Measurements from ENCODE around the gene E2F1. TPM values are rescaled to one million over a fixed set of nuclear protein-coding genes. Genes with fewer than 3 reads are reported as not detected.
A peak's percentile ranks its signal among the peaks of the same experiment; 100 is the strongest.

Gene E2F1
- total and polyA plus RNA-seq, 2 of the 4 experiments (the other 2 are of a cell fraction), result 10.9 to 14.0 TPM

DNA sequence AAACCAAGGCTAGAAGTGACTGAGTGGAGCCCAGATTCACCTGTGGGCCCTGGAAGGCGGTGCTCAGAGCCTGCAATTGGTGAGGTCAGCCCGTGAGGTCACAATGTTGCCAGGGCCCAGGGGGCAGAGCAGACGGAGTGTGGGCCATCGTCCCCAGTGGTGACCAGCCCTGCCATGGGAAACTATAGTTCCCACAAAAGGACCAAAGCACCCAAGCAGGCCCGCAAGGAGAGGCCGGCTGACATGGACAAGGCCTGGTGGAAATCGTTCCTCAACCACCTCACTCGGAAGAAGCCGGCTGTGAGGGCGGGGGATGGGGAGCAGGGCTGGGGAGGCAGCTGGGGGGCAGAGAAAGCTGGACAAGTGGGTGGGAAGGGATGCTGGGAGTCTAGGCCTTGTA is 24.0 kb downstream of the E2F1 start, which contains the start of gene C20orf144 (continued):
- TF ChIP-seq, protein P1, sequence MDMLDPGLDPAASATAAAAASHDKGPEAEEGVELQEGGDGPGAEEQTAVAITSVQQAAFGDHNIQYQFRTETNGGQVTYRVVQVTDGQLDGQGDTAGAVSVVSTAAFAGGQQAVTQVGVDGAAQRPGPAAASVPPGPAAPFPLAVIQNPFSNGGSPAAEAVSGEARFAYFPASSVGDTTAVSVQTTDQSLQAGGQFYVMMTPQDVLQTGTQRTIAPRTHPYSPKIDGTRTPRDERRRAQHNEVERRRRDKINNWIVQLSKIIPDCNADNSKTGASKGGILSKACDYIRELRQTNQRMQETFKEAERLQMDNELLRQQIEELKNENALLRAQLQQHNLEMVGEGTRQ (IDR thresholded peaks at IDR 0.05; ENCODE audit: low read depth, low read length), result no peak
- TF ChIP-seq MAFK (IDR thresholded peaks at IDR 0.05; ENCODE audit: low read depth, low read length) (no peak), POLR2A (IDR thresholded peaks at IDR 0.05; ENCODE audit: low read depth, low read length) (no peak), NFE2L2 (IDR thresholded peaks at IDR 0.05; ENCODE audit: low read depth, low read length) (no peak), CEBPB (IDR thresholded peaks at IDR 0.05; ENCODE audit: low read depth, low read length) (no peak), BHLHE40 (IDR thresholded peaks at IDR 0.05; ENCODE audit: low read depth, low read length) (no peak), CHD1 (IDR thresholded peaks at IDR 0.05; ENCODE audit: low read depth, low read length) (no peak), RAD21 (IDR thresholded peaks at IDR 0.05; ENCODE audit: low read length) (no peak)

DNA sequence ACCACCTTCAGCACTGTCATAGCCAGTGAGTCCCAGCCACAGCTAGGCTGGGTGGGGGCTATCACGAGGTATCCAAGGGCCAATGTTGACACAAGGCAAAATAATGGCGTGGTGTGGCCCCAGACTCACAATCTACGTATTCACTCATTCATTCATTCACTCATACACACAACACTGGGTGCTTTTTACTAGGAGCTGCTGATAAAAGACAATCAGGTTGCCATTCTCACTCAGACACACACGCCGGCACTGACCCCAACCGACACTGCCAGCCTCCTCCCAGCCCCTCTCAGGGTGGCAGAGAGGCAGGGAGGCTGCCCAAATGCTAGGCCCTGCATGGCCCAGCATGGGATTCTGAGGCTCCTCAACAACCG is 25.5 kb downstream of the E2F1 start:
- intact Hi-C loops (cut with micrococcal nuclease), result loop anchor here (10.0 kb wide), 1 partner anchor 154 kb away; the partner anchor contains the start of gene CHMP4B
- BruUV-seq (replicated peaks), result no TSS peak
- WGBS, 2 experiments (ENCODE audit: extremely low coverage in 2 of 2, insufficient read length in 1 of 2), result 94% methylated on average over 5 of the region's 7 CpGs; no CpG with 5 or more reads in 1 of the 2 experiments

More for the DNA sequence above, 25.5 kb downstream of the E2F1 start:
- Histone ChIP-seq H3K14ac (replicated peaks; ENCODE audit: low read depth, low read length) (no peak overlapping the region), H3K4me2 (ENCODE audit: low read depth, low read length) (no peak overlapping the region), H2AK5ac (ENCODE audit: low read depth, low read length) (no peak overlapping the region), H2BK20ac (ENCODE audit: low read depth, low read length) (no peak overlapping the region), H4K5ac (ENCODE audit: low read depth, low read length) (no peak overlapping the region), H4K20me1 (ENCODE audit: insufficient read depth, low read length) (no peaks in the 10 kb centered on the region), H4K91ac (ENCODE audit: insufficient read depth, low read depth, low read length) (no peak overlapping the region), H3K23ac (ENCODE audit: low read depth, low read length) (no peak overlapping the region), H4K8ac (ENCODE audit: low read depth in 2 of 2, low read length in 2 of 2) (no peak overlapping the region), H3K4me3 (ENCODE audit: insufficient read depth, low read depth, low read length) (no peak overlapping the region), H2AK9ac (replicated peaks; ENCODE audit: low read depth, low read length, poor library complexity) (peak overlapping the region; percentile 23), H3K56ac (ENCODE audit: extremely low read depth, insufficient read depth, low read length) (no peak overlapping the region), H3K9me3 (ENCODE audit: control insufficient read depth, insufficient read depth, low read length) (no peaks in the 10 kb centered on the region), H3K4ac (ENCODE audit: low read depth, low read length) (no peak overlapping the region), H3K4me1 (ENCODE audit: control insufficient read depth, insufficient read depth, low read length) (peaks cover 11% of the 10 kb centered on the region), H3K27ac (ENCODE audit: insufficient read depth, low read length) (no peak overlapping the region), H2BK15ac (ENCODE audit: low read depth, low read length) (no peak overlapping the region), H3K9me1 (ENCODE audit: insufficient read depth, low read length) (peaks cover 21% of the 10 kb centered on the region), H3K36me3 (ENCODE audit: control insufficient read depth, insufficient read depth, low read length) (peaks cover 19% of the 10 kb centered on the region; the same call in 1 of the 2 replicates), H2BK120ac (ENCODE audit: low read depth, low read length) (no peak overlapping the region), H3K27me3 (ENCODE audit: control insufficient read depth, insufficient read depth, low read length) (no peaks in the 10 kb centered on the region), H2BK5ac (ENCODE audit: low read depth, low read length, poor library complexity, severe bottlenecking) (no peak overlapping the region), H3K18ac (ENCODE audit: low read depth, low read length) (no peak overlapping the region), H2AFZ (replicated peaks; ENCODE audit: low read length, poor library complexity) (no peak overlapping the region), H3K9ac (ENCODE audit: low read depth, low read length) (no peak overlapping the region), H3K79me1 (ENCODE audit: low read depth in 1 of 2, low read length in 2 of 2) (peaks cover 7 to 34% of the 10 kb centered on the region in 2 experiments; a peak in 3 of 4 replicates)
- no peak for ATAC-seq (ENCODE audit: low read depth)
- dilution Hi-C loops (cut with HindIII; ENCODE audit: low sequenced_read_pairs, unreplicated experiment) (no loop called here), in situ Hi-C loops (cut with MboI; ENCODE audit: low sequenced_read_pairs) (no loop called here)
- TF ChIP-seq NFE2L2 (IDR thresholded peaks at IDR 0.05; ENCODE audit: low read depth, low read length), result no peak
- TF ChIP-seq MXI1 (IDR thresholded peaks at IDR 0.05; ENCODE audit: borderline replicate concordance, low read depth, low read length), result no peak
- TF ChIP-seq, protein P1 (IDR thresholded peaks at IDR 0.05; ENCODE audit: low read depth, low read length), result no peak
- ChIA-PET CTCF (no interaction called here), POLR2A (ENCODE audit: unreplicated experiment) (no interaction called here)
- DNase-seq, result no peak
